Heart left ventricle (tissue), 13 donors: ENCODE data around the gene BRSK2.

Experiments used
- POLR2A ChIP-seq, 2 donors: fragments of 450-650 bp; IDR thresholded peaks; one replicate each; pipeline ENCODE4 v1.6.1; 2017; ENCODE audit warnings: antibody characterized with exemption in 2 of 2, mild to moderate bottlenecking in 2 of 2, moderate library complexity in 2 of 2
- TF ChIP-seq, protein P1 (sequence below), 12 donors: fragments of 200-600 bp; sonication (generic) in 4 of 12; IDR thresholded peaks; one replicate each; pipeline versions ENCODE4 v1.5.0 to v1.8.0; 2018 to 2022; ENCODE audit warnings: antibody characterized with exemption in 12 of 12, mild to moderate bottlenecking in 5 of 12
- donor health status: ischemic (EF 13 %, LVEDD 7.1; RV severe dilation, severe dysfunction).
- donor health status: DM: no; HTN: yes; CAD: no.
- donor health status: DM: no; HTN: no; CAD: no.
- donor health status: ischemic (EF 25% LVEDD 6.9; RV normal size, moderate dysfunction).
- donor health status: ischemic (EF 25% LVEDD 5.7; RV mildly dilated, moderate dysfunction).
- donor health status: ischemic (EF 35%, LVEDD 5.7; RV mildly dilated, moderate dysfunction).
- donor health status: nonischemic (EF 11% LVEDD 7.7; RV severe dilation, severe dysfunction).
- donor health status: DM: yes; HTN: yes; CAD: no.
- donor health status: PGD.
- donor health status: ischemic (EF 29% LVEDD 5.4; RV normal size, mild dysfunction).
- donor health status: nonischemic (EF 23%, LVEDD 6.1; RV moderate dilation, normal function).

GRCh38 chr11:1438967-1439330, 49.2 kb downstream of the BRSK2 start:
- TF ChIP-seq, protein P1, sequence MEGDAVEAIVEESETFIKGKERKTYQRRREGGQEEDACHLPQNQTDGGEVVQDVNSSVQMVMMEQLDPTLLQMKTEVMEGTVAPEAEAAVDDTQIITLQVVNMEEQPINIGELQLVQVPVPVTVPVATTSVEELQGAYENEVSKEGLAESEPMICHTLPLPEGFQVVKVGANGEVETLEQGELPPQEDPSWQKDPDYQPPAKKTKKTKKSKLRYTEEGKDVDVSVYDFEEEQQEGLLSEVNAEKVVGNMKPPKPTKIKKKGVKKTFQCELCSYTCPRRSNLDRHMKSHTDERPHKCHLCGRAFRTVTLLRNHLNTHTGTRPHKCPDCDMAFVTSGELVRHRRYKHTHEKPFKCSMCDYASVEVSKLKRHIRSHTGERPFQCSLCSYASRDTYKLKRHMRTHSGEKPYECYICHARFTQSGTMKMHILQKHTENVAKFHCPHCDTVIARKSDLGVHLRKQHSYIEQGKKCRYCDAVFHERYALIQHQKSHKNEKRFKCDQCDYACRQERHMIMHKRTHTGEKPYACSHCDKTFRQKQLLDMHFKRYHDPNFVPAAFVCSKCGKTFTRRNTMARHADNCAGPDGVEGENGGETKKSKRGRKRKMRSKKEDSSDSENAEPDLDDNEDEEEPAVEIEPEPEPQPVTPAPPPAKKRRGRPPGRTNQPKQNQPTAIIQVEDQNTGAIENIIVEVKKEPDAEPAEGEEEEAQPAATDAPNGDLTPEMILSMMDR (IDR thresholded peaks at IDR 0.05), result no peak
- no peak for TF ChIP-seq POLR2A (IDR thresholded peaks at IDR 0.05)
